ENCODE results near the gene ATF7. TPM values are rescaled to one million over a fixed set of nuclear protein-coding genes. Genes with fewer than 3 reads are reported as not detected.

Gene ATF7
- polyA plus RNA-seq, 2 of the 4 experiments (the other 2 are of a cell fraction) = 22.9 to 38.9 TPM

DNA sequence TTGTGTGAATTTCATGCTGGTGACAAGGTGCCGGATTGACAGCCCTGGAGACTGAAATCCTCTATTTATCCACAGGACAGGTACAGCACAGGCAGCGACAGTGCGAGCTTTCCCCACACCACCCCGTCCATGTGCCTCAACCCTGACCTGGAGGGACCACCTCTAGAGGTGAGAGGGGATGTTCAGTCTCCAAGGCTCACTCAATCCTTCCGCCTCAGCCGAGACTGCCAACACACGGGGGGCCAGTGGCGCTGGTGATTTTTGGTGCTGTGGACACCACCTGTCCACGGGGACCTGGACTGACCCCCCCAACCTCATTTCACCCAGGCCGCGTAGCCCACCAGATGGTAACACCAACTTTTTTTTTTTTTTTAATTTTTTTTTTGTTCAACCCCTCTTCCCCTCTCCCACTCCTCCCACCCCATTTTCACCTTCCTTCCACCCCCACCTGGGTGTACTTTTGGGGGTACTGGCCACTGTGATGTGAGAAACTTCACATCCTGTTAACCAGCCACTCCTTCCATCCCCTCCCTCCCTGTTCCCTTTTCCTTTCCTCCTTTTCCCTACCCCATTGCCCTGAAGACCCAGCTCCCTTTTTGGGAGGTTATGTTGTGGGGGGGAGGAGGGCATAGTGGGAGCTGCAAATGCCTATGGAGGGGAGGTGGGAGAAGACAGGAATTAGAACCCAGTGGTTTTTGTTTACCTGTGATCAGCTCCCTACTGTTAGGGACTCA lies 161.3 kb downstream of the ATF7 start:
- Histone ChIP-seq H3K4me3 (no peak overlapping the region), H3K9me3 (no peaks in the 10 kb centered on the region), H3K4me2 (no peak overlapping the region), H3K4me1 (peaks cover 48% of the 10 kb centered on the region; the same call in 2 of the 3 replicates), H3K27ac (no peak overlapping the region)
- DNase-seq (ENCODE audit: low read depth in 1 of 2, low spot score in 1 of 2) (no peak), ATAC-seq (peak in 1 of 2 experiments; percentile 22; a peak in 3 of 6 replicates), FAIRE-seq (no peak)
- TF ChIP-seq HDAC2 (IDR thresholded peaks at IDR 0.05) (no peak), NFE2L2 (conservative IDR thresholded peaks at IDR 0.05; ENCODE audit: low read length) (no peak), MAFK (IDR thresholded peaks at IDR 0.05; ENCODE audit: partially characterized antibody) (no peak), HOXA7 (CRISPR knock-in tag; IDR thresholded peaks at IDR 0.05) (no peak), CHD4 (IDR thresholded peaks at IDR 0.05; ENCODE audit: borderline replicate concordance) (no peak), EP300 (IDR thresholded peaks at IDR 0.05) (no peak), TP53 (CRISPR knock-in tag; IDR thresholded peaks at IDR 0.05) (no peak), FOSB (CRISPR knock-in tag; IDR thresholded peaks at IDR 0.05) (no peak), NR3C1 (IDR thresholded peaks at IDR 0.05) (no peak), ZSCAN20 (CRISPR knock-in tag; IDR thresholded peaks at IDR 0.05) (no peak)
- TF ChIP-seq, protein P1, sequence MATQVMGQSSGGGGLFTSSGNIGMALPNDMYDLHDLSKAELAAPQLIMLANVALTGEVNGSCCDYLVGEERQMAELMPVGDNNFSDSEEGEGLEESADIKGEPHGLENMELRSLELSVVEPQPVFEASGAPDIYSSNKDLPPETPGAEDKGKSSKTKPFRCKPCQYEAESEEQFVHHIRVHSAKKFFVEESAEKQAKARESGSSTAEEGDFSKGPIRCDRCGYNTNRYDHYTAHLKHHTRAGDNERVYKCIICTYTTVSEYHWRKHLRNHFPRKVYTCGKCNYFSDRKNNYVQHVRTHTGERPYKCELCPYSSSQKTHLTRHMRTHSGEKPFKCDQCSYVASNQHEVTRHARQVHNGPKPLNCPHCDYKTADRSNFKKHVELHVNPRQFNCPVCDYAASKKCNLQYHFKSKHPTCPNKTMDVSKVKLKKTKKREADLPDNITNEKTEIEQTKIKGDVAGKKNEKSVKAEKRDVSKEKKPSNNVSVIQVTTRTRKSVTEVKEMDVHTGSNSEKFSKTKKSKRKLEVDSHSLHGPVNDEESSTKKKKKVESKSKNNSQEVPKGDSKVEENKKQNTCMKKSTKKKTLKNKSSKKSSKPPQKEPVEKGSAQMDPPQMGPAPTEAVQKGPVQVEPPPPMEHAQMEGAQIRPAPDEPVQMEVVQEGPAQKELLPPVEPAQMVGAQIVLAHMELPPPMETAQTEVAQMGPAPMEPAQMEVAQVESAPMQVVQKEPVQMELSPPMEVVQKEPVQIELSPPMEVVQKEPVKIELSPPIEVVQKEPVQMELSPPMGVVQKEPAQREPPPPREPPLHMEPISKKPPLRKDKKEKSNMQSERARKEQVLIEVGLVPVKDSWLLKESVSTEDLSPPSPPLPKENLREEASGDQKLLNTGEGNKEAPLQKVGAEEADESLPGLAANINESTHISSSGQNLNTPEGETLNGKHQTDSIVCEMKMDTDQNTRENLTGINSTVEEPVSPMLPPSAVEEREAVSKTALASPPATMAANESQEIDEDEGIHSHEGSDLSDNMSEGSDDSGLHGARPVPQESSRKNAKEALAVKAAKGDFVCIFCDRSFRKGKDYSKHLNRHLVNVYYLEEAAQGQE (IDR thresholded peaks at IDR 0.05) = no peak
- TF ChIP-seq, protein P2, sequence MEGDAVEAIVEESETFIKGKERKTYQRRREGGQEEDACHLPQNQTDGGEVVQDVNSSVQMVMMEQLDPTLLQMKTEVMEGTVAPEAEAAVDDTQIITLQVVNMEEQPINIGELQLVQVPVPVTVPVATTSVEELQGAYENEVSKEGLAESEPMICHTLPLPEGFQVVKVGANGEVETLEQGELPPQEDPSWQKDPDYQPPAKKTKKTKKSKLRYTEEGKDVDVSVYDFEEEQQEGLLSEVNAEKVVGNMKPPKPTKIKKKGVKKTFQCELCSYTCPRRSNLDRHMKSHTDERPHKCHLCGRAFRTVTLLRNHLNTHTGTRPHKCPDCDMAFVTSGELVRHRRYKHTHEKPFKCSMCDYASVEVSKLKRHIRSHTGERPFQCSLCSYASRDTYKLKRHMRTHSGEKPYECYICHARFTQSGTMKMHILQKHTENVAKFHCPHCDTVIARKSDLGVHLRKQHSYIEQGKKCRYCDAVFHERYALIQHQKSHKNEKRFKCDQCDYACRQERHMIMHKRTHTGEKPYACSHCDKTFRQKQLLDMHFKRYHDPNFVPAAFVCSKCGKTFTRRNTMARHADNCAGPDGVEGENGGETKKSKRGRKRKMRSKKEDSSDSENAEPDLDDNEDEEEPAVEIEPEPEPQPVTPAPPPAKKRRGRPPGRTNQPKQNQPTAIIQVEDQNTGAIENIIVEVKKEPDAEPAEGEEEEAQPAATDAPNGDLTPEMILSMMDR (IDR thresholded peaks at IDR 0.05) = no peak
- TF ChIP-seq, protein P3, sequence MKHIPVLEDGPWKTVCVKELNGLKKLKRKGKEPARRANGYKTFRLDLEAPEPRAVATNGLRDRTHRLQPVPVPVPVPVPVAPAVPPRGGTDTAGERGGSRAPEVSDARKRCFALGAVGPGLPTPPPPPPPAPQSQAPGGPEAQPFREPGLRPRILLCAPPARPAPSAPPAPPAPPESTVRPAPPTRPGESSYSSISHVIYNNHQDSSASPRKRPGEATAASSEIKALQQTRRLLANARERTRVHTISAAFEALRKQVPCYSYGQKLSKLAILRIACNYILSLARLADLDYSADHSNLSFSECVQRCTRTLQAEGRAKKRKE (CRISPR knock-in tag; IDR thresholded peaks at IDR 0.05; ENCODE audit: low read depth) = no peak
- TF ChIP-seq, protein P4, sequence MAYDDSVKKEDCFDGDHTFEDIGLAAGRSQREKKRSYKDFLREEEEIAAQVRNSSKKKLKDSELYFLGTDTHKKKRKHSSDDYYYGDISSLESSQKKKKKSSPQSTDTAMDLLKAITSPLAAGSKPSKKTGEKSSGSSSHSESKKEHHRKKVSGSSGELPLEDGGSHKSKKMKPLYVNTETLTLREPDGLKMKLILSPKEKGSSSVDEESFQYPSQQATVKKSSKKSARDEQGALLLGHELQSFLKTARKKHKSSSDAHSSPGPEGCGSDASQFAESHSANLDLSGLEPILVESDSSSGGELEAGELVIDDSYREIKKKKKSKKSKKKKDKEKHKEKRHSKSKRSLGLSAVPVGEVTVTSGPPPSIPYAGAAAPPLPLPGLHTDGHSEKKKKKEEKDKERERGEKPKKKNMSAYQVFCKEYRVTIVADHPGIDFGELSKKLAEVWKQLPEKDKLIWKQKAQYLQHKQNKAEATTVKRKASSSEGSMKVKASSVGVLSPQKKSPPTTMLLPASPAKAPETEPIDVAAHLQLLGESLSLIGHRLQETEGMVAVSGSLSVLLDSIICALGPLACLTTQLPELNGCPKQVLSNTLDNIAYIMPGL (CRISPR knock-in tag; IDR thresholded peaks at IDR 0.05; ENCODE audit: borderline replicate concordance) = no peak
- TF ChIP-seq, protein P5, sequence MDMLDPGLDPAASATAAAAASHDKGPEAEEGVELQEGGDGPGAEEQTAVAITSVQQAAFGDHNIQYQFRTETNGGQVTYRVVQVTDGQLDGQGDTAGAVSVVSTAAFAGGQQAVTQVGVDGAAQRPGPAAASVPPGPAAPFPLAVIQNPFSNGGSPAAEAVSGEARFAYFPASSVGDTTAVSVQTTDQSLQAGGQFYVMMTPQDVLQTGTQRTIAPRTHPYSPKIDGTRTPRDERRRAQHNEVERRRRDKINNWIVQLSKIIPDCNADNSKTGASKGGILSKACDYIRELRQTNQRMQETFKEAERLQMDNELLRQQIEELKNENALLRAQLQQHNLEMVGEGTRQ (IDR thresholded peaks at IDR 0.05) = no peak
- WGBS (ENCODE audit: missing lambda C conversion rate) = 92% methylated on average over 11 of the region's 11 CpGs
- POLR2A ChIA-PET = interaction anchor here (1.1 to 2.8 kb wide), 4 partner anchors 8 to 12 kb away, joined by 3 to 9 read pairs (median 5); no protein-coding TSS in a partner anchor
- CTCF ChIA-PET = interaction anchor here (0.7 to 3.3 kb wide), 9 partner anchors 9 to 177 kb away, joined by 3 to 14 read pairs (median 3); no protein-coding TSS in a partner anchor
